ENCODE data around the gene BIN1.

The BIN1 gene

DNA sequence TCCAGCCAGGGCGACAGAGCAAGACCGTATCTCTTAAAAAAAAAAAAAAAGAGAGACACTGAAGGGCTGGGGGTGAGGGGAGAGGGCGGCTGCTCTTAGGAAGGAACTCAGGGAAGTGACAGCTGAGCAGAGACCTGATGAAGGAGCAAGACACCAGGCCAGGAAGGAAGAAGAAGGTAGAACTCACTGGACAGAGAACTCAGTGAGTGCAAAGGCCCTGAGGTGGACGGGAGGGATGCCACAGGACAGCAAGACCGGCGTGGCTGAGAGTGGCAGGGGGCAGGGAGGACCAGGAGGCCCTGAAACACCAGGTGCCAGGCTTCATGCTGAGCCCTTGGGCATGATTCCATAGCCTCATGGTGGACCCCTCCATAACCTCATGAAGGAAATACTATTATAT lies 18.2 kb downstream of the BIN1 start:
- no peak for DNase-seq

GRCh38 chr2:127087791-127088495 lies 19.0 kb downstream of the BIN1 start:
- DNase-seq, result no peak

DNA sequence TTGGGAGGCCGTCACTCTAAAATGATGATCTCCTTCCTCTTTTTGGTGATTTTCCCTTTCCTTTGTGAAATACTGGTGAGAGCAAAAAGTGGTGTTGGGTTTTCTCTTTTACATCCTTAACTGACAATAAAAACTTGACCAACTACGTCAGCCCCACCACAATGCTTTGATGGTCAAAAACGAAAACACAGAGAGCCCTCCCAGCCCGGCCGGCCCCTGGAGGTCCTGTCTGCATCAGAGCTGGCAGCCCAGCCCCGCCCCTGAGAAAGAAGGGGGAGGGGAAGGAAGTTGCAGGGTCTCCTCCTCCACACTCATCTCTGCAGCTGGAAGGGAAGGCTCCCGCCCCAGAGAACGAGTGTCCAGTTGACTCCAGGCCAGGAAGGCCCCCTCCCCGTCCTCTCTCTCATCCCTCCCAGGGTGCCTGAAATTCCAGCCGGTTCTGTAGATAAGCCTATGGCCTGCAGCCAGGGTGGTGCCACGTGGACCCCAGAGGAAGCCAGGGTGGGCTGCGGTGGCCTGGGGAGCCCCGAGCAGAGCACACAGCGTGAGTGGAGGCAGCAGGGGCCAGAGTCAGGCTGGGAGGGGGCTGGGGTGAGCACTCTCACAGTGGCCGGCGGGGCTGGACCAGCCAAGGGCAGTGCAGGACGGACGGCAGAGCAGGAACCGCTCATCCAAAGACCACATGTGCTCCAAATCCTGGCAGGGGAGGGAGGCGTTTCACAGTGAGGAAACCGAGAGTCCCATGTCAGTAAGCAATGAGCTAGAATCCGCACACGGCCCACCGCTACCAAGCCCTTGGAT lies 19.8 kb downstream of the BIN1 start:
- DNase-seq, result no peak

GRCh38 chr2:127085317-127085681 lies 21.7 kb downstream of the BIN1 start:
- no peak for DNase-seq

- no peak for DNase-seq
Measured at GRCh38 chr2:127084611-127085316, 22.2 kb downstream of the BIN1 start.

GRCh38 chr2:127083819-127084503 lies 23.0 kb downstream of the BIN1 start:
- DNase-seq, result no peak

GRCh38 chr2:127082974-127083373 lies 24.0 kb downstream of the BIN1 start:
- no peak for DNase-seq

- DNase-seq, result no peak
Measured at GRCh38 chr2:127081826-127082633, 24.9 kb downstream of the BIN1 start.

- DNase-seq, result no peak
Measured at GRCh38 chr2:127080938-127081755, 25.8 kb downstream of the BIN1 start.

- DNase-seq, result no peak
Measured at GRCh38 chr2:127080226-127080937, 26.6 kb downstream of the BIN1 start.

DNA sequence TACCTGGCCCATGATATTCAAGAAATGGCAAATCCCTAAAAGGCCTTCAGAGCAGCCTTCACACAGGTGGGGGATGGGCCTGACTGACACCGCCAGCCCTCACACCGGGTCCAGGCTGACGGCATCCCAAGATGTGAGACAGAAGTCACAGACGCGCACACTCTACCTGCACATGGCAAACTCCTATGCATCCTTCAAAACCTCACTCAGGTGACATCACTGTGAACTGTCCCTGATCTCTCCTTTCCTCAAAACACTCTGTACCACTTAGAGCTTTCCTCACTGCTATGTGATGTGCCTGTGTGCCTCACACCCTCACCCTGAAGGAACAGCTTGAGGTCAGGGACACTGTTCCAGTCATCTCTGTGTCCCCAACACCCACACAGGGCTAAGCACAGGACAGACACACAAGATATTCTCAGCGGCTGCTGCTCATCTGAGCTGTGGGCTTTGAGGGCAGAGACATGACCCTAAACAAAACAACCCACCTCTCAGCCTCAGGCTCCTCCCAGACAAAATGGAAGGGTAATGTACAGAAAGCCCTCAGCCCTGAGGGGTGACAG lies 27.5 kb downstream of the BIN1 start:
- no peak for DNase-seq

DNA sequence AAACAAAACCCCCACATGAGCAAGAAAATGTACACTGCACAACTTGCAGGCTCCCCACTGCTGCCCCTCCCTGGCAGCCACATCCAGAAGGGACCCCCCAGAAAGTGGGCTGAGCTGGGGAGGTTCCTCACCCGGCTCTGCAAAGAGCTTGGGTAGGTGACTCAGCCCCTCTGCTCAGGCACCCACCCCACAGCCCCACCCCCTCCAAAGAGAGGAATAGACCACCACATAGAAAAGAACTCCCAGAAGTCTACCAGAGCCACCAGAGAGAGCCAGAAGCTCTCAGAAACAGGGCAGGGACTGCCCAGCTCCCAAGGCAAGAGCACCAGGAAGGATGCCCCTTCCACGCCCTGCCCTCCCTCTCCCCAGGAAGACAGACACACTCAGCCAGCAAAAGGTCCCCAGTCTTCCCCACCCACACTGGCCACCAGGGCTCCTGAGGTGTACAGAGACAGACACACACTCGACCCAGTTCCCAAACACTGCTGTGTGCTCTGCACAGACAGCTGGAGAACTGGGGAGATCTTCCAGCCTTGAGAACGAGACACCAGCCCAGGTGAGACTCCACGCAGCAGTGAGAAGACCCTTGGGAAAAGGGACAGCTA lies 28.2 kb downstream of the BIN1 start:
- DNase-seq, result no peak

GRCh38 chr2:127078028-127078427 lies 28.9 kb downstream of the BIN1 start:
- DNase-seq, result no peak

DNA sequence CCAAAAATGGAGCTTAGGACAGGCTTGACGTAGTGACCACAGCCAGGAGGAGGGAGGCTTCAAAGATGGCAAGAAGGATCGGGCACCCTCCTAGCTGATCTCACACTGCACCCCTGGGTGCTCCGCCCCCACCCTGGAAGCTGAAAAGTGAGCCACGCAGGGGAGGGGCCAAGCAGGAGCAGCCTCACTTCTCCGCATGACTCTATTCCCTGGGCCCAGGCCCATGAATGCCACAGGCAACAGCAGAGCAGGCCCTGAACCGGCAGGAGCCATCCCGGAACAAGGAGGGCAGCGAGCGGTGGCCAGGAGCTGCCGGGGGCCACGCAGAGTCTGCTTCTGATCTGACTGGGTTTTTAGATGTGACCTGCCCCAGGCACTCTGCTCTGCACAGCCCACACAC lies 30.0 kb downstream of the BIN1 start:
- no peak for DNase-seq

- no peak for DNase-seq
Measured at GRCh38 chr2:127076290-127076689, 30.7 kb downstream of the BIN1 start.

DNA sequence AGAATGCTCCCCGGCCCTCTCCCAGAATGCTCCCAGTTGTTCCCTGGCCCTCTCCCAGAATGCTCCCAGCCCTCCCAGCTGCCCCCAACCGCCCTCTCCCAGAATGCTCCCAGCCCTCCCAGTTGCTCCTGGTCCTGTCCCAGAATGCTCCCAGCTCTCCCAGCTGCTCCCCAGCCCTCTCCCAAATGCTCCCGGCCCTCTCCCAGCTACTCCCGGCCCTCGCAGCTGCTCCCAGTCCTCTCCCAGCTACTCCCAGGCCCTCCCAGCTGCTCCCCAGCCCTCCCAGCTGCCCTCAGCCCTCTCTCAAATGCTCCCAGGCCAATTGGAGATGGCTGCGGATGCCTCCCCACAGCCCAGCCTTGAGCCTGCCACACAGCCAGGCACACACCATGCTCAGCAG lies 31.1 kb downstream of the BIN1 start:
- no peak for DNase-seq

GRCh38 chr2:127074936-127075335 lies 32.0 kb downstream of the BIN1 start:
- DNase-seq, result no peak

DNA sequence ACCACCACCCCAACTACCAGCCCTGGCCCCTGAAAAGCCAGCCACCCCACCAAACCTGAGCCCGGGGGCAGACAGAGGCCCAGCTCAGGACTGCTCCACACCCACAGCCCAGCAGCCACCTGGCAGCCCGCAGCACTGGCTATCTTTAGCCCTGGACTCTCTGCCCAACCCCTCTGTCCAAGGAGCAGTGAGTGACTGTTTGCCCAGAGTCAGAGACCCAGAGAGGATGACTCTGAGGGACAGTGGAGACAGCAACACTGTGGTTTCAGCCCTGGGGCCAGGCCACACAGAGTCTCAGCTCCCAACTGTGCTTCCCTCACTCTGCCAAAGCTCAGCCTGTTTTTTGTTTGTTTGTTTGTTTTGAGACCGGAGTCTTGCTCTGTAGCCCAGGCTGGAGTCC lies 32.6 kb downstream of the BIN1 start:
- no peak for DNase-seq

DNA sequence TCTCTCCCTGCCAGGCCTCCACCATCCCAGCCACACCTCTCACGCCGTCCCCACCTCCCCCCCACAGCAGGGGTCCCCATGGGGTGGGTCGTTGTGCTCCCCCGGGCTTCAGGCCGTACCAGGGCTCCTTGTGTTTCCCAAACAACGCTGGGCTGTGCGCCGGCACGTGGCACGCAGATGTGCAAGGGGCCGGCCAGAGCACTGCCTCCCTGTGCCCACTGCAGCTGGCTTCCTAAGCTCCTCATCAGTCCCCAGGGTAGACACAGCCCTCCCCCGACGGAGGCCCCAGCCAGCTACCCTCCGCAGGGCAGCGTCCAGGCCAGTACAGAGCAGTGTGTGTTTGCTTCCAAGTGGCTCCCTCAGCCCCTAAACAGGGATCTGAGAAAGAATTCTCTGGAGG lies 34.0 kb downstream of the BIN1 start:
- no peak for DNase-seq

DNA sequence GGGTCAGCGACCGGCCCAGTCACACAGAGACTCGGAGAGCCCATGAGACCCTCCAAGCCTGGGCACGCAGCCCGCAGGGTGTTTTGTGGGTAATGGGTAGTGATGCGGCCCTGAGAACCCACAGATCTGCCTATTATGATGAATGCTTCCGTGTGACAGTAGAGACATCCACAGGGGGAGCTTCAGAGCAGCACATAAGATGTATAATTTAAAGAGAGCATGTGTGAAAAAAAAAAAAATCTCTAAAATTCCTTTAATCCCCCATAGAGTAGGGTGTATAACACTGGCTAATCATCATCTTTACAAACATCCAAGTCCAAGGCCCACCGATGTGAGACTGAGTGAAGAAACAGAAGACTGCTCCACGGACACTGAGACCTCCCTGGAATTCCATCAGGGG lies 34.6 kb downstream of the BIN1 start:
- DNase-seq, result no peak
